Activated CD8-positive, alpha-beta T cell treated with anti-CD3 and anti-CD28 coated beads, Interleukin-2, amount 10 ng/mL, durations not matched to agents 7 days and 5 days (primary cell): Measurements from ENCODE around the gene GRHL1. TPM values are rescaled to one million over a fixed set of nuclear protein-coding genes. Genes with fewer than 3 reads are reported as not detected.

Experiments used
- ATAC-seq: fragments of 150-1000 bp; cut with Tn5 transposase; one replicate; pipeline ENCODE4 v1.10.0; 2021; ENCODE audit warnings: moderate library complexity
- CTCF ChIA-PET: fragments of 350-600 bp; sonication (Branson Sonifier 250); formaldehyde crosslinking; loops from one replicate; lab custom pipeline; 2021; ENCODE audit warnings: antibody characterized with exemption; lab: Charles Lee
- POLR2A ChIA-PET: fragments of 350-600 bp; sonication (Branson Sonifier 250); formaldehyde crosslinking; loops from one replicate; lab custom pipeline; 2021; ENCODE audit warnings: antibody characterized with exemption; lab: Charles Lee
- DNase-seq: peaks from one replicate; pipeline ENCODE4 v3.0.0-alpha.2; 2020
- H3K27ac Mint-ChIP-seq: one replicate; pipeline ENCODE4 v1.8.0; 2021; ENCODE audit warnings: mild to moderate bottlenecking, mixed read lengths
- H3K27me3 Mint-ChIP-seq: one replicate; pipeline ENCODE4 v1.8.0; 2021; ENCODE audit warnings: low read depth, mixed read lengths
- H3K36me3 Mint-ChIP-seq: one replicate; pipeline ENCODE4 v1.8.0; 2021; ENCODE audit warnings: low read depth, mixed read lengths
- H3K4me1 Mint-ChIP-seq: one replicate; pipeline ENCODE4 v1.8.0; 2021; ENCODE audit warnings: low read depth, mixed read lengths
- H3K4me3 Mint-ChIP-seq: one replicate; pipeline ENCODE4 v1.8.0; 2021; ENCODE audit warnings: mild to moderate bottlenecking, mixed read lengths
- H3K9me3 Mint-ChIP-seq: one replicate; pipeline ENCODE4 v1.8.0; 2022; ENCODE audit warnings: mixed read lengths; ENCODE audit not compliant: insufficient read depth
- total RNA-seq, 2 experiments: library from RNA; stranded (reverse); gene quantifications; one replicate each; pipeline ENCODE4 v1.2.3, GENCODE V29; 2021

The GRHL1 gene
- total RNA-seq, 2 experiments from 2014 or later, result 0.55 to 0.57 TPM

- ChIA-PET POLR2A (no interaction called here), CTCF (interaction anchor here (1.2 to 2.4 kb wide), 2 partner anchors 9 to 176 kb away, joined by 3 to 23 read pairs; no protein-coding TSS in a partner anchor)
- Mint-ChIP-seq H3K36me3 (no peaks in the 10 kb centered on the region), H3K4me1 (peaks cover 7% of the 10 kb centered on the region), H3K4me3 (no peak overlapping the region), H3K9me3 (no peaks in the 10 kb centered on the region), H3K27me3 (peaks cover 17% of the 10 kb centered on the region), H3K27ac (no peak overlapping the region)
- DNase-seq, result no peak
- no peak for ATAC-seq
Measured at GRCh38 chr2:9975328-9975727, 23.8 kb downstream of the GRHL1 start.

GRCh38 chr2:9975805-9976447, 24.4 kb downstream of the GRHL1 start:
- Mint-ChIP-seq H3K9me3 (no peaks in the 10 kb centered on the region), H3K4me1 (peaks cover 13% of the 10 kb centered on the region), H3K4me3 (no peak overlapping the region), H3K27me3 (peaks cover 21% of the 10 kb centered on the region), H3K36me3 (no peaks in the 10 kb centered on the region), H3K27ac (no peak overlapping the region)
- DNase-seq, result no peak
- ChIA-PET CTCF (interaction anchor here (1.2 to 2.4 kb wide), 3 partner anchors 8 to 176 kb away, joined by 3 to 23 read pairs (median 6); no protein-coding TSS in a partner anchor), POLR2A (no interaction called here)
- no peak for ATAC-seq

GRCh38 chr2:9979977-9980376, 28.5 kb downstream of the GRHL1 start:
- no peak overlapping the region for H3K4me3 Mint-ChIP-seq
- no peaks in the 10 kb centered on the region for H3K36me3 Mint-ChIP-seq
- peaks cover 31% of the 10 kb centered on the region for H3K27me3 Mint-ChIP-seq
- DNase-seq (no peak), ATAC-seq (no peak)
- peaks cover 14% of the 10 kb centered on the region for H3K4me1 Mint-ChIP-seq
- ChIA-PET CTCF (interaction anchor here (0.8 to 1.9 kb wide), 7 partner anchors 9 to 180 kb away, joined by 3 to 5 read pairs (median 3); partner anchors contain the start of gene TAF1B), POLR2A (no interaction called here)
- H3K27ac Mint-ChIP-seq, result no peak overlapping the region
- no peaks in the 10 kb centered on the region for H3K9me3 Mint-ChIP-seq

- Mint-ChIP-seq H3K36me3 (no peaks in the 10 kb centered on the region), H3K4me3 (no peak overlapping the region), H3K4me1 (peaks cover 14% of the 10 kb centered on the region), H3K9me3 (no peaks in the 10 kb centered on the region), H3K27me3 (peaks cover 34% of the 10 kb centered on the region), H3K27ac (no peak overlapping the region)
- DNase-seq, result no peak
- ChIA-PET CTCF (interaction anchor here (1.7 to 8.1 kb wide), 2 partner anchors 20 to 68 kb away, joined by 5 to 205 read pairs; partner anchors contain the start of gene KLF11), POLR2A (no interaction called here)
- no peak for ATAC-seq
Measured at GRCh38 chr2:9980520-9980919, 29.0 kb downstream of the GRHL1 start.

GRCh38 chr2:9981655-9982054, 30.2 kb downstream of the GRHL1 start:
- H3K4me1 Mint-ChIP-seq, result peaks cover 14% of the 10 kb centered on the region
- ATAC-seq, result no peak
- ChIA-PET POLR2A (no interaction called here), CTCF (interaction anchor here (0.8 to 8.1 kb wide), 4 partner anchors 8 to 427 kb away, joined by 3 to 205 read pairs (median 3); partner anchors contain the start of gene KLF11)
- no peaks in the 10 kb centered on the region for H3K9me3 Mint-ChIP-seq
- peaks cover 34% of the 10 kb centered on the region for H3K27me3 Mint-ChIP-seq
- H3K4me3 Mint-ChIP-seq, result no peak overlapping the region
- H3K36me3 Mint-ChIP-seq, result no peaks in the 10 kb centered on the region
- no peak for DNase-seq
- H3K27ac Mint-ChIP-seq, result no peak overlapping the region

- Mint-ChIP-seq H3K4me3 (no peak overlapping the region), H3K27me3 (peaks cover 30% of the 10 kb centered on the region), H3K36me3 (no peaks in the 10 kb centered on the region), H3K4me1 (peaks cover 14% of the 10 kb centered on the region), H3K27ac (no peak overlapping the region), H3K9me3 (no peaks in the 10 kb centered on the region)
- POLR2A ChIA-PET, result no interaction called here
- ATAC-seq, result no peak
- DNase-seq, result no peak
- CTCF ChIA-PET, result interaction anchor here (1.1 to 8.1 kb wide), 3 partner anchors 66 to 427 kb away, joined by 3 to 205 read pairs (median 3); partner anchors contain the start of gene KLF11
Measured at GRCh38 chr2:9982248-9982647, 30.8 kb downstream of the GRHL1 start.

- no peaks in the 10 kb centered on the region for H3K9me3 Mint-ChIP-seq
- ChIA-PET POLR2A (no interaction called here), CTCF (interaction anchor here (0.7 to 8.1 kb wide), 17 partner anchors 8 to 909 kb away, joined by 3 to 205 read pairs (median 10); partner anchors contain the start of genes KLF11 and RRM2)
- H3K4me1 Mint-ChIP-seq, result peaks cover 14% of the 10 kb centered on the region
- no peaks in the 10 kb centered on the region for H3K36me3 Mint-ChIP-seq
- H3K27ac Mint-ChIP-seq, result no peak overlapping the region
- DNase-seq (no peak), ATAC-seq (no peak)
- peaks cover 30% of the 10 kb centered on the region for H3K27me3 Mint-ChIP-seq
- H3K4me3 Mint-ChIP-seq, result no peak overlapping the region
Measured at GRCh38 chr2:9982891-9983290, 31.4 kb downstream of the GRHL1 start.

GRCh38 chr2:9983401-9984216, 32.1 kb downstream of the GRHL1 start:
- ATAC-seq (no peak), DNase-seq (no peak)
- ChIA-PET POLR2A (interaction anchor here (0.6 kb wide), 3 partner anchors 10 to 57 kb away, joined by 3 to 4 read pairs (median 3); no protein-coding TSS in a partner anchor), CTCF (interaction anchor here (0.6 to 8.1 kb wide), 61 partner anchors 9 to 910 kb away, joined by 3 to 205 read pairs (median 5); partner anchors contain the start of genes KLF11, RRM2 and TAF1B)
- no peak overlapping the region for H3K4me3 Mint-ChIP-seq
- peaks cover 25% of the 10 kb centered on the region for H3K27me3 Mint-ChIP-seq
- H3K27ac Mint-ChIP-seq, result no peak overlapping the region
- peaks cover 14% of the 10 kb centered on the region for H3K4me1 Mint-ChIP-seq
- H3K9me3 Mint-ChIP-seq, result no peaks in the 10 kb centered on the region
- no peaks in the 10 kb centered on the region for H3K36me3 Mint-ChIP-seq

GRCh38 chr2:9984217-9984739, 32.8 kb downstream of the GRHL1 start:
- H3K9me3 Mint-ChIP-seq, result no peaks in the 10 kb centered on the region
- H3K36me3 Mint-ChIP-seq, result no peaks in the 10 kb centered on the region
- ATAC-seq (peak; percentile 64), DNase-seq (peak; percentile 43)
- H3K4me3 Mint-ChIP-seq, result no peak overlapping the region
- ChIA-PET POLR2A (interaction anchor here (0.6 to 1.2 kb wide), 6 partner anchors 9 to 60 kb away, joined by 3 to 4 read pairs (median 3); no protein-coding TSS in a partner anchor), CTCF (interaction anchor here (0.6 to 8.1 kb wide), 67 partner anchors 8 to 911 kb away, joined by 3 to 205 read pairs (median 5); partner anchors contain the start of genes KLF11 and TAF1B)
- H3K4me1 Mint-ChIP-seq, result peaks cover 14% of the 10 kb centered on the region
- H3K27me3 Mint-ChIP-seq, result peaks cover 25% of the 10 kb centered on the region
- H3K27ac Mint-ChIP-seq, result no peak overlapping the region

- ChIA-PET CTCF (interaction anchor here (0.6 to 8.1 kb wide), 60 partner anchors 8 to 722 kb away, joined by 3 to 205 read pairs (median 5); partner anchors contain the start of genes KLF11 and TAF1B), POLR2A (interaction anchor here (0.6 to 1.2 kb wide), 4 partner anchors 11 to 152 kb away, joined by 3 to 6 read pairs (median 3); no protein-coding TSS in a partner anchor)
- Mint-ChIP-seq H3K27ac (no peak overlapping the region), H3K27me3 (peaks cover 25% of the 10 kb centered on the region), H3K36me3 (no peaks in the 10 kb centered on the region), H3K4me1 (peaks cover 10% of the 10 kb centered on the region), H3K9me3 (no peaks in the 10 kb centered on the region), H3K4me3 (no peak overlapping the region)
- DNase-seq (no peak), ATAC-seq (no peak)
Measured at GRCh38 chr2:9984871-9985480, 33.5 kb downstream of the GRHL1 start.
